ENCODE data around the gene XPO6.

Gene XPO6

DNA sequence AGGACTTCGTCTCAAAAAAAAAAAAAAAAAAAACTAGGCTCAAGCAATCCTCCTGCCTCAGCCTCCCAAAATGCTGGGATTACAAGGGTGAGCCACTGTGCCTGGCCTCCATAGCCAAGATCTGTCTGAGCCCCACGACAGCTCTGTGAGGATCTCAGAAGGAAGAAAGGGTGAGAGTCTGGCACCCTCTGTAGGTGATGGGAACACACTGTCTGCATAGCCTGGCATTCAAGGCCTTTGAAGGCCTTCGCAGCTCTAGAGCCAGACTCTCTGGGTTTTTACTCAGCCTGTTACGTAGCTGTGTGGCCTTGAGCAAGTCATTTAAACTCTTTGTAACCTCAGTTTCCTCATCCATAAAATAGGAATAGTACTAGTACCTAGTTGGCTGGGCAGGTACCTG lies 6.3 kb upstream of the XPO6 start:
- H3K4me3 ChIP-seq (ENCODE audit: low read length), result no peak overlapping the region
- DNase-seq (ENCODE audit: low read depth), result peak; percentile 72

DNA sequence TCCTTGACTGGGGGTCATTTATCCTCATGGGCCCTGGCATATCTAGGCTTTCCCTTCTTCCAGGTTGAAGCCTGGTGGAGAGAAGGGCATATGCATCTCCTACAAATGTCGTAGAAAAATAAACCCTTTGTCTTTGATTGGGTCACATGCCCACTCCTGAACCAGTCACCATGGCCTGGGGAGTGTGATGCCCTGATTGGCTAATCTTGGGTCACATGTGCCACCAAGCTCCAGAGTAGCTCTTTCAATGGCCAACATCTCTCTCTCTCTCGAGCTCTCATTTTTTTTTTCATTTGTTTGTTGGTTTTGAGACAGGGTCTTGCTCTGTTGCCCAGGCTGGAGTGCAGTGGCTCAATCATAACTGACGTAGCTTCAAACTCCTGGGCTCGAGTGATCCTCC lies 5.6 kb upstream of the XPO6 start:
- no peak for DNase-seq (ENCODE audit: low read depth)

More for the DNA sequence above, 6.3 kb upstream of the XPO6 start:
- TF ChIP-seq, protein P1, sequence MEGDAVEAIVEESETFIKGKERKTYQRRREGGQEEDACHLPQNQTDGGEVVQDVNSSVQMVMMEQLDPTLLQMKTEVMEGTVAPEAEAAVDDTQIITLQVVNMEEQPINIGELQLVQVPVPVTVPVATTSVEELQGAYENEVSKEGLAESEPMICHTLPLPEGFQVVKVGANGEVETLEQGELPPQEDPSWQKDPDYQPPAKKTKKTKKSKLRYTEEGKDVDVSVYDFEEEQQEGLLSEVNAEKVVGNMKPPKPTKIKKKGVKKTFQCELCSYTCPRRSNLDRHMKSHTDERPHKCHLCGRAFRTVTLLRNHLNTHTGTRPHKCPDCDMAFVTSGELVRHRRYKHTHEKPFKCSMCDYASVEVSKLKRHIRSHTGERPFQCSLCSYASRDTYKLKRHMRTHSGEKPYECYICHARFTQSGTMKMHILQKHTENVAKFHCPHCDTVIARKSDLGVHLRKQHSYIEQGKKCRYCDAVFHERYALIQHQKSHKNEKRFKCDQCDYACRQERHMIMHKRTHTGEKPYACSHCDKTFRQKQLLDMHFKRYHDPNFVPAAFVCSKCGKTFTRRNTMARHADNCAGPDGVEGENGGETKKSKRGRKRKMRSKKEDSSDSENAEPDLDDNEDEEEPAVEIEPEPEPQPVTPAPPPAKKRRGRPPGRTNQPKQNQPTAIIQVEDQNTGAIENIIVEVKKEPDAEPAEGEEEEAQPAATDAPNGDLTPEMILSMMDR (conservative IDR thresholded peaks at IDR 0.05; ENCODE audit: low read length), result peak; percentile 80

DNA sequence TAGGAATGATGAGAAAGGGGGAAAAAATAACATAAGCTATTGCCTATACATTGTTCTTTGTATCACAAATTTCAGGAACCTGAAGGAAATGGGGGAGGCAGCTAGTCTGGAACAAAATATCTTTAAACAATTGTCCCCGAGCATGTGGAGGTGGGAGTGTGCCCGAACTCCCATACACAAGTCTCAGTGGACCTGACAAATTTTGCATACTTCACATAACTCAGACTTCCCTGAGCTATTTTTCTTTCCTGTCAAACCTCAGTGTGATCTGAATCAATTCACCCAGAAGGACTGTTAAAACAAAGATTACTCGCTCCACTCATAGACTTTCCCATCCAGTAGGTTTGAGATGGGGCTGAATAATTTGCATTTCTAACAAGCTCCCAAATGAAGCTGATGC lies 1.6 kb upstream of the XPO6 start:
- H3K4me3 ChIP-seq (ENCODE audit: low read length), result no peak overlapping the region
- TF ChIP-seq, protein P1 (conservative IDR thresholded peaks at IDR 0.05; ENCODE audit: low read length), result no peak
- DNase-seq (ENCODE audit: low read depth), result no peak

More for the DNA sequence above, 5.6 kb upstream of the XPO6 start:
- TF ChIP-seq, protein P1 (conservative IDR thresholded peaks at IDR 0.05; ENCODE audit: low read length), result no peak
- H3K4me3 ChIP-seq (ENCODE audit: low read length), result no peak overlapping the region

GRCh38 chr16:28212532-28212873 lies 738 bp upstream of the XPO6 start:
- TF ChIP-seq, protein P1 (conservative IDR thresholded peaks at IDR 0.05; ENCODE audit: low read length), result no peak
- peak; percentile 26 for DNase-seq (ENCODE audit: low read depth)
- peak overlapping the region; percentile 82 for H3K4me3 ChIP-seq (ENCODE audit: low read length)

DNA sequence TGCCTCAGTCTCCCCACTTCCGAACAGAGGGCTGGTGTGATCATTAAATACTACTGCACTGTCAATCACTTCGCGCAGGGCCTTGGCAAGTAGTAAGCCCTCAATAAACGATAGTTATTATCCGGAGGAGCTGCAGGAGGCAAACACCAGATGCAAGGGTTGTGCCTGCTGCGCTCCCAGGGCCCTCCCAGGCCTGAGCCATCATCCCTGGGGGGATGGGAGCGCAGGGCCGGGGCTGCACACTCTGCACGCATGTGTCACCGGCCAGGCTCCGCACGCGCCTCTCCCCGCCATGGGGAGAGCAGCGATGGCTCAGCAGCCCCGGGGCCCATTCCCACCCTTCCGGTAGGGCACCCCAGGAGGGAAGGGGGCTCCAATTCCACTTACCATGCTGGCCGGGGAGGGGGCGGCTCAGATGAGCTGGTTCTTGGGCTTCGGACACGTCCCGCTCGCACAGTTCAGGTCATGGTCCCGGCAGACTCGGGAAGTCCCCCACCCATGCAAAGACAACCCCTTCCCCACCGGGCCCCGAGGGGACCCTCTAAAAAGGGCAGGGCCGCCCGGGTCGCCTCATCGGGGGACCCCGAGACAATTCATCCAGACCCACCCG lies 681 bp downstream of the XPO6 start:
- peak; percentile 77 for DNase-seq (ENCODE audit: low read depth)
- TF ChIP-seq, protein P1 (conservative IDR thresholded peaks at IDR 0.05; ENCODE audit: low read length), result no peak
- H3K4me3 ChIP-seq (ENCODE audit: low read length), result peak overlapping the region; percentile 86

- H3K4me3 ChIP-seq (ENCODE audit: low read length), result peak overlapping the region; percentile 86
- DNase-seq (ENCODE audit: low read depth), result no peak
- TF ChIP-seq, protein P1 (conservative IDR thresholded peaks at IDR 0.05; ENCODE audit: low read length), result no peak
Observed at GRCh38 chr16:28210264-28210663, 1.5 kb downstream of the XPO6 start.

DNA sequence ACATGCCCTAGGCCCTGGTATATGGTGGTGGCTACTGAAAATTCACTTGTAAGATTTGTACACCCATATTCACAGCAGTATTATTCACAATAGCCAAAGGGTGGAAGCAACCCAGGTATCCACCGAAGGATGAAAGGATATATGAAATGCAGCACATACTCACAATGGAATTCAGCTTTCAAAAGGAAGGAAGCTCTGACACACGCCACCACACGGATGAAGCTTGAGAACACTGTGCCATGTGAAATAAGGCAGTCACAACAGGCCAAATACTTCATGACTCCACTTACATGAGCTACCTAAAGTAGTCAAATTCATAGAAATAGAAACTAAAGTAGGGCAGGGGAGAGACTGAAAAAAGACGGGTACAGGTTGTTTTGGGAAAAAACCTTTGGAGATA lies 2.9 kb downstream of the XPO6 start:
- no peak for DNase-seq (ENCODE audit: low read depth)
- no peak overlapping the region for H3K4me3 ChIP-seq (ENCODE audit: low read length)
- TF ChIP-seq, protein P1 (conservative IDR thresholded peaks at IDR 0.05; ENCODE audit: low read length), result no peak

Data from AG10803 (cell line).